ENCODE measurements around the gene UAP1L1. TPM values are rescaled to one million over a fixed set of nuclear protein-coding genes. Genes with fewer than 3 reads are reported as not detected.
"Not testable (repeated sequence)": the region's sequence is repeated elsewhere in the genome, so short reads cannot be mapped to it uniquely, and the experiment has no call there.

Gene UAP1L1
- total and polyA plus RNA-seq, 2 of the 8 experiments (the other 6 are each of a cell fraction or from before 2014, with no cell fraction given) = 2.0 to 5.4 TPM

DNA sequence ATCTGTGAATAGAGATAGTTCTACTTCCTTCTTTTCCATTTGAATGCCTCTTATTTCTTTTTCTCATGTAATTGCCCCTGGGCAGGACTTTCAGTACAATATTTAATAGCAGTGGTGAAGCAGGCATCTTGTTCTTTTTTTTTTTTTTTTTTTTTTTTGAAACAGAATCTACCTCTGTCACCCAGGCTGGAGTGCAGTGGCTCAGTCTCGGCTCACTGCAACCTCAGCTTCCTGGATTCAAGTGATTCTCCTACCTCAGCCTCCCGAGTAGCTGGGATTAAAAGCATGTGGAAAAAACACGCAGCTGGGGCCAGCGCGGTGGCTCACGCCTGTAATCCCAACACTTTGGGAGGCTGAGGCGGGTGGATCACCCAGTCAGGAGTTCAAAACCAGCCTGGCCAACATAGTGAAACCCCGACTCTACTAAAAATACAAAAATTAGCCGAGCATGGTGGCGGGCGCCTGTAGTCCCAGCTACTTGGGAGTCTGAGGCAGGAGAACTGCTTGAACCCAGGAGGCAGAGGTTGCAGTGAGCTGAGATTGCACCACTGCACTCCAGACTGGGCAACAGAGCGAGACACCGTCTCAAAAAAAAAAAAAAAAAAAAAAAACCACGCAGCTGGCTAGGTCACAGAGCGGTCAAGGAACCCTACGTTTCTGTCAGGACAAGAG lies 45.6 kb downstream of the UAP1L1 start:
- H3K18ac ChIP-seq (ENCODE audit: extremely low read depth, low read length); H3K4ac ChIP-seq (replicated peaks; ENCODE audit: insufficient read length, low read depth, low read length); H3K27me3 ChIP-seq (replicated peaks in 1 of 4; ENCODE audit: control insufficient read depth in 3 of 4, extremely low read depth in 1 of 4, insufficient read depth in 3 of 4, low read length in 3 of 4); H2AFZ ChIP-seq (ENCODE audit: low read length); H2BK12ac ChIP-seq (ENCODE audit: low read depth, low read length); H3K4me3 ChIP-seq (ENCODE audit: extremely low read depth in 1 of 4, insufficient read depth in 2 of 4, low read depth in 3 of 4, low read length in 4 of 4); H3K23me2 ChIP-seq (ENCODE audit: low read depth, low read length); H3K79me2 ChIP-seq (ENCODE audit: control insufficient read depth in 1 of 2, insufficient read depth in 2 of 2, low read length in 2 of 2); H3K4me1 ChIP-seq (replicated peaks in 1 of 4; ENCODE audit: control insufficient read depth in 3 of 4, insufficient read depth in 4 of 4, low read length in 3 of 4); FAIRE-seq; H3K36me3 ChIP-seq (ENCODE audit: control insufficient read depth in 2 of 4, insufficient read depth in 4 of 4, low read length in 3 of 4); H2BK15ac ChIP-seq (ENCODE audit: low read length); H2BK5ac ChIP-seq (ENCODE audit: low read depth, low read length); H3K9ac ChIP-seq (replicated peaks in 1 of 4; ENCODE audit: extremely low read depth in 1 of 4, low read depth in 3 of 4, low read length in 3 of 4); H3K4me2 ChIP-seq (ENCODE audit: insufficient read depth in 1 of 2, low read depth in 2 of 2, low read length in 2 of 2); H2BK120ac ChIP-seq (replicated peaks; ENCODE audit: low read depth, low read length); DNase-seq (ENCODE audit: low read depth in 1 of 2, low spot score in 2 of 2); H4K20me1 ChIP-seq (replicated peaks in 1 of 2; ENCODE audit: control insufficient read depth in 1 of 2, insufficient read depth in 2 of 2, low read length in 2 of 2); H4K8ac ChIP-seq (ENCODE audit: extremely low read depth, insufficient read depth, low read length); H2BK20ac ChIP-seq (ENCODE audit: low read length); H3K14ac ChIP-seq (ENCODE audit: insufficient read length); H3K27ac ChIP-seq (ENCODE audit: low read depth, low read length); H3K9me3 ChIP-seq (ENCODE audit: insufficient read depth in 2 of 2, low read depth in 1 of 2, low read length in 1 of 2); H3K23ac ChIP-seq (ENCODE audit: insufficient read length); H2AK5ac ChIP-seq (ENCODE audit: low read depth, low read length); H4K91ac ChIP-seq (replicated peaks; ENCODE audit: insufficient read length, low read length); H3K79me1 ChIP-seq (ENCODE audit: low read depth, low read length); H3K56ac ChIP-seq (replicated peaks; ENCODE audit: insufficient read length, low read depth, low read length); POLR2A ChIA-PET (ENCODE audit: partially characterized antibody); H4K5ac ChIP-seq (ENCODE audit: insufficient read length, low read depth, low read length): not testable (repeated sequence)
- CTCF ChIA-PET (ENCODE audit: partially characterized antibody) = interaction anchor here (0.6 to 2.9 kb wide), 7 partner anchors 14 to 210 kb away, joined by 3 to 11 read pairs (median 4); partner anchors contain the start of genes CYSRT1 and RNF224
- WGBS, 2 experiments (ENCODE audit: extremely low coverage in 1 of 2, insufficient coverage in 1 of 2, insufficient read length in 1 of 2, insufficient replicate concordance in 2 of 2, low coverage in 1 of 2, low lambda C conversion rate in 2 of 2, missing lambda C conversion rate in 1 of 2) = 85% methylated on average over 16 of the region's 16 CpGs; no CpG with 5 or more reads in 1 of the 2 experiments
